ENCODE data around the gene CLIC5. TPM values are rescaled to one million over a fixed set of nuclear protein-coding genes. Genes with fewer than 3 reads are reported as not detected.

The CLIC5 gene
- total RNA-seq, 1 donor from 2014 or later, result 31.3 TPM

- no peaks in the 10 kb centered on the region for H3K36me3 Mint-ChIP-seq
- H3K9me3 Mint-ChIP-seq, result peaks cover 4% of the 10 kb centered on the region
- no peak overlapping the region for H3K27ac Mint-ChIP-seq
- no peak for DNase-seq (ENCODE audit: extremely low spot score, unreplicated experiment)
- TF ChIP-seq, protein P1, sequence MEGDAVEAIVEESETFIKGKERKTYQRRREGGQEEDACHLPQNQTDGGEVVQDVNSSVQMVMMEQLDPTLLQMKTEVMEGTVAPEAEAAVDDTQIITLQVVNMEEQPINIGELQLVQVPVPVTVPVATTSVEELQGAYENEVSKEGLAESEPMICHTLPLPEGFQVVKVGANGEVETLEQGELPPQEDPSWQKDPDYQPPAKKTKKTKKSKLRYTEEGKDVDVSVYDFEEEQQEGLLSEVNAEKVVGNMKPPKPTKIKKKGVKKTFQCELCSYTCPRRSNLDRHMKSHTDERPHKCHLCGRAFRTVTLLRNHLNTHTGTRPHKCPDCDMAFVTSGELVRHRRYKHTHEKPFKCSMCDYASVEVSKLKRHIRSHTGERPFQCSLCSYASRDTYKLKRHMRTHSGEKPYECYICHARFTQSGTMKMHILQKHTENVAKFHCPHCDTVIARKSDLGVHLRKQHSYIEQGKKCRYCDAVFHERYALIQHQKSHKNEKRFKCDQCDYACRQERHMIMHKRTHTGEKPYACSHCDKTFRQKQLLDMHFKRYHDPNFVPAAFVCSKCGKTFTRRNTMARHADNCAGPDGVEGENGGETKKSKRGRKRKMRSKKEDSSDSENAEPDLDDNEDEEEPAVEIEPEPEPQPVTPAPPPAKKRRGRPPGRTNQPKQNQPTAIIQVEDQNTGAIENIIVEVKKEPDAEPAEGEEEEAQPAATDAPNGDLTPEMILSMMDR (conservative IDR thresholded peaks at IDR 0.05), result no peak
- peaks cover 11% of the 10 kb centered on the region for H3K4me1 Mint-ChIP-seq (ENCODE audit: unreplicated experiment)
- H3K27me3 Mint-ChIP-seq, result no peaks in the 10 kb centered on the region
- H3K4me3 Mint-ChIP-seq, result no peak overlapping the region
Observed at GRCh38 chr6:45970326-45970725, 45.3 kb downstream of the CLIC5 start.

- Mint-ChIP-seq H3K27ac (no peak overlapping the region), H3K36me3 (no peaks in the 10 kb centered on the region), H3K27me3 (no peaks in the 10 kb centered on the region), H3K9me3 (peaks cover 4% of the 10 kb centered on the region), H3K4me1 (ENCODE audit: unreplicated experiment) (peaks cover 11% of the 10 kb centered on the region), H3K4me3 (no peak overlapping the region)
- no peak for DNase-seq (ENCODE audit: extremely low spot score, unreplicated experiment)
- TF ChIP-seq, protein P1 (conservative IDR thresholded peaks at IDR 0.05), result no peak
Observed at GRCh38 chr6:45969883-45970282, 45.8 kb downstream of the CLIC5 start.

- TF ChIP-seq, protein P1 (conservative IDR thresholded peaks at IDR 0.05), result no peak
- Mint-ChIP-seq H3K36me3 (no peaks in the 10 kb centered on the region), H3K4me3 (no peak overlapping the region), H3K9me3 (peaks cover 9% of the 10 kb centered on the region), H3K27ac (no peak overlapping the region), H3K4me1 (ENCODE audit: unreplicated experiment) (peaks cover 11% of the 10 kb centered on the region), H3K27me3 (no peaks in the 10 kb centered on the region)
- no peak for DNase-seq (ENCODE audit: extremely low spot score, unreplicated experiment)
Observed at GRCh38 chr6:45969026-45969425, 46.6 kb downstream of the CLIC5 start.

GRCh38 chr6:45967363-45967762 lies 48.3 kb downstream of the CLIC5 start:
- Mint-ChIP-seq H3K27me3 (no peaks in the 10 kb centered on the region), H3K36me3 (no peaks in the 10 kb centered on the region), H3K9me3 (peaks cover 11% of the 10 kb centered on the region), H3K4me1 (ENCODE audit: unreplicated experiment) (peaks cover 11% of the 10 kb centered on the region), H3K27ac (no peak overlapping the region), H3K4me3 (no peak overlapping the region)
- DNase-seq (ENCODE audit: extremely low spot score, unreplicated experiment), result no peak
- TF ChIP-seq, protein P1 (conservative IDR thresholded peaks at IDR 0.05), result no peak

DNA sequence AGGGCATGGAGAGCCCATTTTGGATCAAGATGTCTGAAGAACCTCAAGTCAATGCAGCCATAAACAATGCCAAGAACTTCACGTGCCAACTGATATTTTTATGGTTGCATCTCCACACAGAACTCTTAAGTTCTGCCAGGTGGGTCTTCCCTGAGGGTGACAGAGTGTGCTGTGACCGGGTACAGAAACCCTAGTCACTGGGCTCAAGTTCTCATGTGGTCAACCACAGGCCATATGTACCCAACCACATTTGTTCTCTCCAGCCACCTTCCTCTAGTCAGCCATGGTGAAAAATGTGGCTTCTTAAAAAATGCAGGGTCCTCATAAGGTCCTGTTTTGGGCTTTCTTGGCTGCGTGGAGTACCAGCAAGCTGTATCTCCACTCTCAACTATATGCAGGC lies 48.9 kb downstream of the CLIC5 start:
- no peak for DNase-seq (ENCODE audit: extremely low spot score, unreplicated experiment)
- peaks cover 11% of the 10 kb centered on the region for H3K4me1 Mint-ChIP-seq (ENCODE audit: unreplicated experiment)
- H3K27ac Mint-ChIP-seq, result no peak overlapping the region
- peaks cover 11% of the 10 kb centered on the region for H3K9me3 Mint-ChIP-seq
- TF ChIP-seq, protein P1 (conservative IDR thresholded peaks at IDR 0.05), result no peak
- H3K27me3 Mint-ChIP-seq, result no peaks in the 10 kb centered on the region
- H3K4me3 Mint-ChIP-seq, result no peak overlapping the region
- H3K36me3 Mint-ChIP-seq, result no peaks in the 10 kb centered on the region

GRCh38 chr6:45966340-45966739 lies 49.3 kb downstream of the CLIC5 start:
- TF ChIP-seq, protein P1 (conservative IDR thresholded peaks at IDR 0.05), result no peak
- Mint-ChIP-seq H3K36me3 (no peaks in the 10 kb centered on the region), H3K4me1 (ENCODE audit: unreplicated experiment) (peaks cover 11% of the 10 kb centered on the region), H3K4me3 (no peak overlapping the region), H3K27ac (no peak overlapping the region), H3K27me3 (no peaks in the 10 kb centered on the region), H3K9me3 (peaks cover 11% of the 10 kb centered on the region)
- DNase-seq (ENCODE audit: extremely low spot score, unreplicated experiment), result no peak

Measured in type B pancreatic cell (in vitro differentiated cells).